Tibial artery (tissue), 4 donors: ENCODE data around the gene PLCD1.

Experiments
- DNase-seq, 2 donors: peaks; one replicate each; pipeline ENCODE4 v3.0.0-alpha.2; 2019
- H3K27ac ChIP-seq, 2 donors: fragments of 200-600 bp; sonication (generic) in 1 of 2; 1 replicate in 1 of 2; 2 replicates in 1 of 2; pipeline ENCODE4 v1.5.1; 2018 to 2019; ENCODE audit warnings: mild to moderate bottlenecking in 1 of 2
- H3K27me3 ChIP-seq, 2 donors: fragments of 200-600 bp; sonication (generic) in 1 of 2; one replicate each; pipeline versions ENCODE4 v1.5.1 to v1.6.0; 2016 to 2019
- H3K36me3 ChIP-seq, 3 donors: fragments of 200-600 bp; sonication (generic) in 2 of 3; one replicate each; pipeline ENCODE4 v1.5.1; 2016 to 2019; ENCODE audit warnings: mild to moderate bottlenecking in 2 of 3
- H3K4me1 ChIP-seq, 4 donors: fragments of 200-600 bp; sonication (generic) in 2 of 4; 1 replicate in 3 of 4; 2 replicates in 1 of 4; pipeline ENCODE4 v1.5.1; 2016 to 2019
- H3K4me3 ChIP-seq, 2 donors: fragments of 200-600 bp; sonication (generic) in 1 of 2; 1 replicate in 1 of 2; 2 replicates in 1 of 2; pipeline ENCODE4 v1.5.1; 2018 to 2019; ENCODE audit warnings: mild to moderate bottlenecking in 2 of 2
- H3K9me3 ChIP-seq, 3 donors: fragments of 200-600 bp; sonication (generic) in 1 of 3; one replicate each; pipeline ENCODE4 v1.5.1; 2016 to 2019
- intact Hi-C: fragments of 100-400 bp; cut with DNase I; formaldehyde crosslinking; loops from one replicate; pipeline ENCODE4 v1.15.0; 2023; ENCODE audit warnings: low total_unique reads
- TF ChIP-seq, protein P1 (sequence below), 2 experiments: fragments of 200-600 bp in 1 of 2; fragments of 450-650 bp in 1 of 2; IDR thresholded peaks; one replicate each; pipeline ENCODE4 v1.5.1; 2017 to 2019; ENCODE audit warnings: antibody characterized with exemption in 2 of 2, mild to moderate bottlenecking in 1 of 2, moderate library complexity in 1 of 2

Gene PLCD1

DNA sequence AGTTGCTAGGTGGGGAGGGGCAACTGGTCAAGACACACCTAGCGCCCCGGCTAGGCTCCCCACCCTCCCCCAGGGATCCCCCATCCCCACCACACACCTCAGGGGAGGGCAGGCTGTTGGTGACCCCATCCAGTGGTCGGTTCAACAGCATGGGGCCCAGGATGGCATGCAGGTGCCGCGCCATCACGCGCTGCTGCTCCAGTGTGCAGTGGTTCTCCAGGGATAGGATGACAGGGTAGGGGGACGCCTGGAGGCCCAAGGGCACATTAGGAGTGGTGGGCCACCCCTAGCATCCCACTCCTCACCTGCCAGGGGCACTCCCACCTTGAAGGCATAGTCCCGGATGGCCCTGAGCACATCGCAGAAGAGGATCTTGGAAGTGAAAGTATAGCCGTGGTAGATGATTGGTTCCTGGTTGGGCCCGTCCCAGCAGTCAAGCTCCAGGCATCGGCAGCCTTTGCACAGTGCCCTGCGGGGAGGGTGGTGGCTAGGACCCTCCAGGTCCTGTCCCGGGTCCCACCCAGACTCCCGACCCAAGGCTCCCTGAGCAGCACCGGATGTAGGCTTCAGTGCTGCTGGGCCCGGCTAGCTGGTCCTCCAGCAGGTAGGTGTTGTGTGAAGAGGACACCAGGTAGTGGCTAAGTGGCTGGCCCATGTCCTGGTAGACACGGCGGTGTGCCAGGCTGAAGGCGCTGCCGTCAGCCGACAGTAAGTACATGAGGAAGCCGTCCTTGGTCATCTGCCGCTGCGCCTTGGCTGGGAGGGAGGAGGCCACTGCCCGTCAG, 19.4 kb downstream of the PLCD1 start:
- Histone ChIP-seq H3K4me3 (no peak overlapping the region), H3K4me1 (peaks cover 0 to 3% (median 0%) of the 10 kb centered on the region in 4 donors), H3K27me3 (no peaks in the 10 kb centered on the region), H3K36me3 (peaks cover 32 to 92% (median 73%) of the 10 kb centered on the region in 3 donors), H3K9me3 (no peaks in the 10 kb centered on the region), H3K27ac (no peak overlapping the region)
- peak in 1 of 2 donors; percentile 62 for DNase-seq
- TF ChIP-seq, protein P1, sequence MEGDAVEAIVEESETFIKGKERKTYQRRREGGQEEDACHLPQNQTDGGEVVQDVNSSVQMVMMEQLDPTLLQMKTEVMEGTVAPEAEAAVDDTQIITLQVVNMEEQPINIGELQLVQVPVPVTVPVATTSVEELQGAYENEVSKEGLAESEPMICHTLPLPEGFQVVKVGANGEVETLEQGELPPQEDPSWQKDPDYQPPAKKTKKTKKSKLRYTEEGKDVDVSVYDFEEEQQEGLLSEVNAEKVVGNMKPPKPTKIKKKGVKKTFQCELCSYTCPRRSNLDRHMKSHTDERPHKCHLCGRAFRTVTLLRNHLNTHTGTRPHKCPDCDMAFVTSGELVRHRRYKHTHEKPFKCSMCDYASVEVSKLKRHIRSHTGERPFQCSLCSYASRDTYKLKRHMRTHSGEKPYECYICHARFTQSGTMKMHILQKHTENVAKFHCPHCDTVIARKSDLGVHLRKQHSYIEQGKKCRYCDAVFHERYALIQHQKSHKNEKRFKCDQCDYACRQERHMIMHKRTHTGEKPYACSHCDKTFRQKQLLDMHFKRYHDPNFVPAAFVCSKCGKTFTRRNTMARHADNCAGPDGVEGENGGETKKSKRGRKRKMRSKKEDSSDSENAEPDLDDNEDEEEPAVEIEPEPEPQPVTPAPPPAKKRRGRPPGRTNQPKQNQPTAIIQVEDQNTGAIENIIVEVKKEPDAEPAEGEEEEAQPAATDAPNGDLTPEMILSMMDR (IDR thresholded peaks at IDR 0.05): no peak
- intact Hi-C loops: loop anchor here (10.0 kb wide), 2 partner anchors 155 kb away; partner anchors contain the start of gene OXSR1

DNA sequence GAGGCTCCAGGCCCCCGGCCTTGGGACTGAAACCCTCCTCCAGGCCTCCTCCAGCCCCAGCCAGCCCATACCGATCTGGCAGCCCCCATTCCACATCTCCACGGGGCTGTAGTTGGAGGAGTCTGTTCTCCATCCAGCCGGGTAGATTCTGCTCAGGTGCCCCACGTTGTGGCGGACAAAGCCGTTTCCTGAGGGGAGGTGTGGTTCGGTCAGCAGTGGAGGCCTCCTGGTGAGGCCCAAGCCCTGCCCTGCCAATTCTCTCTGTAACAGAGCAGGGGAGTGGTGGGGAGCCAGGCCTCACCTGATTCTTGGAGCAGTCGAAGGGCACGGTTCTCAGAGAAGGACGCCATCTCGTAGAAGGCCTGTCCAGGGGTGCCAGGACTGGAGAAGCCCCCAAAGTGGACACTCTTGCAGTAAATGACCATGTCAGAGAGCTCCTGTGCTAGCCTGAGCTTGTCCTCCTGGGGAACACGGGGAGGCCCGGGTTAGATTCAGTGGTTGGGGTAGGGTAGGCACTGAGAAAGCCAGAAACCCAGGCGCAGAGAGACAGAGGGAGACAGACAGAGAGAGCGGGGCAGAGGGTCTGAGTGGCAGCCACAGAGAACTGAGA, 20.4 kb downstream of the PLCD1 start:
- Histone ChIP-seq H3K27me3 (no peaks in the 10 kb centered on the region), H3K36me3 (peaks cover 31 to 83% (median 64%) of the 10 kb centered on the region in 3 donors), H3K4me1 (peaks cover 0 to 10% (median 0%) of the 10 kb centered on the region in 4 donors), H3K9me3 (no peaks in the 10 kb centered on the region), H3K4me3 (no peak overlapping the region), H3K27ac (no peak overlapping the region)
- DNase-seq: no peak
- TF ChIP-seq, protein P1 (IDR thresholded peaks at IDR 0.05): no peak
- intact Hi-C loops: loop anchor here (10.0 kb wide), 2 partner anchors 154 to 156 kb away; partner anchors contain the start of gene OXSR1

DNA sequence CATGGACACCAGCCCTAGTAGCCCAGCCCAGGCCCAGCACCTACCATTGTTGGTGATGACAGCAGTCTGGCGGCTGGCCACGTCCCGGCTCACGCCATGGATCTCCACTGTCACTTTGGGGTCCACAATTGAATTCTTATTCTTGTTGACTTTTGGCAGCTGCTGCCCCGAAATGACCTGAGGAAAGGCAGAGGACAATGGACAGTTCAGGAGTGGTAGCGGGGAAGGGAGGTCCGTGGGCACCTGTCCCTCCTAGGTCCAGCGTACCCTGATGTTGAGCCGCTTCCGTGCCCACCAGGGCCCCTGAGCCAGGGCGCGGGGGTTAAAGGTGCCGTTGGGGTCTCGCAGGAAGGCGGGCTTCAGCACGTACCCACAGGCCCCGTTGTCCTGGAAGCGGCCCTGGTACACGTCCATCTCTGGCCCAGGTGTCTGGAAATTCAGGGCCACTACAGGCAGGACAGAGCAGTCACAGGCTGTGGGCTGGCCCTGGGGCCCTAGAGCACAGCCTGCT, 21.2 kb downstream of the PLCD1 start:
- no peak overlapping the region for H3K27ac ChIP-seq
- no peak overlapping the region for H3K4me3 ChIP-seq
- DNase-seq: no peak
- intact Hi-C loops: loop anchor here (10.0 kb wide), 2 partner anchors 153 to 157 kb away; partner anchors contain the start of gene OXSR1
- peaks cover 0 to 16% (median 0%) of the 10 kb centered on the region in 4 donors for H3K4me1 ChIP-seq
- H3K36me3 ChIP-seq: peaks cover 31 to 74% (median 55%) of the 10 kb centered on the region in 3 donors
- no peaks in the 10 kb centered on the region for H3K9me3 ChIP-seq
- H3K27me3 ChIP-seq: no peaks in the 10 kb centered on the region
- TF ChIP-seq, protein P1 (IDR thresholded peaks at IDR 0.05): no peak

DNA sequence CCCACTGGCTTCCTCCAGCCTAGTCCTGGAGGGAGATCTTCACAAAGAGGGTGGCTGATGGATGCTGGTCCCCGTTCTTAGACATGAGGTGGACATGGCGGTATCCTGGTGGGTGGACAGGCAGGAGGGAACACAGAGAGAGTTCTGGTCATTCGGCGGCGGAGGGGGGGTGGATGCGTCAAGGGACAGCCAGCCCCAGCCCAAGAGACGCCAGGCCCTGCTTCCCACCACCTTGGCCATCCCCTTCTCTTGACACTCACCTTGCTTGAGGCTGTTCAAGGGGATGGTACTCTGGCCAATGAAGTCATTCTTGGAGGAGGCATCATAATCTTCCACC, 21.7 kb downstream of the PLCD1 start:
- Histone ChIP-seq H3K4me3 (no peak overlapping the region), H3K9me3 (no peaks in the 10 kb centered on the region), H3K27me3 (no peaks in the 10 kb centered on the region), H3K4me1 (peaks cover 0 to 19% (median 0%) of the 10 kb centered on the region in 4 donors), H3K27ac (no peak overlapping the region), H3K36me3 (peaks cover 31 to 70% (median 50%) of the 10 kb centered on the region in 3 donors)
- intact Hi-C loops: loop anchor here (10.0 kb wide), 2 partner anchors 153 to 157 kb away; partner anchors contain the start of gene OXSR1
- DNase-seq: no peak
- TF ChIP-seq, protein P1 (IDR thresholded peaks at IDR 0.05): no peak

GRCh38 chr3:38006445-38006995, 22.9 kb downstream of the PLCD1 start:
- intact Hi-C loops: loop anchor here (10.0 kb wide), 2 partner anchors 152 to 158 kb away; partner anchors contain the start of gene OXSR1
- H3K27me3 ChIP-seq: no peaks in the 10 kb centered on the region
- H3K36me3 ChIP-seq: peaks cover 30 to 69% (median 52%) of the 10 kb centered on the region in 3 donors
- no peak overlapping the region for H3K4me3 ChIP-seq
- TF ChIP-seq, protein P1 (IDR thresholded peaks at IDR 0.05): no peak
- H3K4me1 ChIP-seq: peaks cover 0 to 19% (median 0%) of the 10 kb centered on the region in 4 donors
- DNase-seq: no peak
- no peaks in the 10 kb centered on the region for H3K9me3 ChIP-seq
- no peak overlapping the region for H3K27ac ChIP-seq
